Measurements from ENCODE around the gene BTK. TPM values are rescaled to one million over a fixed set of nuclear protein-coding genes. Genes with fewer than 3 reads are reported as not detected.

Gene BTK
- 1 to 10 TPM in 1 of 2 experiments, under 1 TPM in 1; 0.85 to 1.1 TPM for total RNA-seq

DNA sequence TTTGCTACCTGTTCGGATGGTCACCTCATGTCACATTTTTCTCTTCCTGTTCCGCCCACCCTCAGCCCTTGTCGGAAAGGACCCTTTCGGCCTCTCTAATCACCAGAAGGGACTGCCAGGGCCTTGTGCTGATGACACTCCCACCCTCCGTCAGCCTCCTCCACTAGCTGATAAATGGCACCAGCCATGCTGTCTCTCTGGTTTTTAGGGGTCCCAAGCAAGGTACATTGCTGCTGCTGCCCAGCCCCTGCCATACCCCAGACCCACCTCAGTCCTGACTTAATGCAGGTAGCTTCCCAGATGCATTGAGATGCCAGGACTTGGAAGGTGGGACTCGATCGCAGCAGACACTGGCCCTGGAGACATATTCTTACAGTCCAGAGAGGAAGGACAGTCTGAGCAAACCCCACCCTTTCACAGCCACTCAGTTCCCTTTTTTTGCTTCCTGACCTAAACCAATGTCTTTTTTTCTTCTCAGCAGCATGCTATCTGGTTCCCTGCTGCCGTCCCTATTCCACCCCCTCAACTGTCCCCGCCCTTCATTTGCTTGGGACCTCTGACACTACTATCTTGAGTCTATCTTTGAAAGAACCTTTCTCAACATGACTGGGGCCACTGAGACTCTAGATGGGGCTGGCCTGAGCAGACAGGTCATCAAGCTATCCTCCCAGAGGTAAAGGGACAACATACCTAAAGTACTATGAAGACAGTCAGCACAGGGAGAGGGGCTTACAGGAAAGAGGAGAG lies at the start of gene BTK:
TSS of gene BTK (minus strand) at position 397 of the 747 bp plus-strand sequence. CDS start 10,907 bp downstream, outside the sequence.
- Mint-ChIP-seq H3K4me1 (peaks cover 8% of the 10 kb centered on the region), H3K9me3 (no peaks in the 10 kb centered on the region), H3K36me3 (peaks cover 2% of the 10 kb centered on the region), H3K27me3 (peaks cover 2% of the 10 kb centered on the region), H3K4me3 (peak within 1 kb of the TSS; percentile 61), H3K27ac (peak within 1 kb of the TSS; percentile 74)
- no peak for DNase-seq

DNA sequence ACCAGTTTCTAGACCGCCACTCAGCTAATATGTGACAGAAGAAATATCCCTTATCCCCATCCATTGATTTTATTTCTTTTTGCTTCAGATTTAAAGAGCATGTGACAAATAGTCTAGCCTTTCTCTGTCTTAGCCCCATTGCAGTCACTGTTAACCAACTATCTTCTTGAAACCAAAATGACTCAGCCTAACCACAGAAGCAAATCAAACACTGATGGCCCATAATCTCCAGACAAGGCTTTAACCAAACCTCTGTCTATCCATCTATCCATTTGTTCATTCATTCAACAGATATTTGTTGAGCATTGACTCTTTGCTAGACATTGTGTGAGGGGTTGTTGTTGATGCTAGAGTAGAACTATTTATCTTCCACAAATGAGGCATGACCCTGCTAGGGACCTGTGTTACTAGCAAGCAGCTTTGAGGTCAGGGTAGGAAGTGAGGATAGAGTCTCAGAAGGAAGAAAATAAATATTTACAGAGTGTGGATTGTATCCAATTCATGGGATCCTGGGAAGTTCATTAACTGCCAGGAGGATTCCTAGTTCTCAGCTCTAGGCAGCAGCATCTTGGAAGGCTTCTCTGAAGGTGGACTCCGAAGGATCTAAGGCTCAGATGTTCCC lies 44.6 kb upstream of the BTK start:
- Mint-ChIP-seq H3K4me3 (no peak overlapping the region), H3K4me1 (peaks cover 10% of the 10 kb centered on the region), H3K9me3 (no peaks in the 10 kb centered on the region), H3K27ac (peak overlapping the region; percentile 23), H3K27me3 (no peaks in the 10 kb centered on the region), H3K36me3 (peaks cover 36% of the 10 kb centered on the region)
- DNase-seq = no peak

DNA sequence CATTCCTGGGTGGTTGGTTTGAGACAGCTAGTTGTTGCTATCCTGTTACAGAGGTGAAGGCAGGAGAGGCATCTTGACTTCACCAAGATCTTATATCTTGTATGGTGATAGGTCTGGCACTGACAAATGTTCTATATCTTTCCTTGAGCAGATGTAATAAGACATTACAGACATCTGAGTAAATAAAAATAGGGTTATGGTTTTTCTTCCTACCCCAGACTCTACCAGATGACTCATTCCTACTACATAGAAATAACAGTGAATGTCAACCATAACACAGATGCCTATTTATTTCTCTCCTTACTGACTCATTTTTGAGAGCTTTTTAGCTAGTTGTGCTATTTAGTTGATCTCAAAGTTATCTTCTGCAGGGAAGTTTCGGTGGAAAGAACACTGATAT lies 43.9 kb upstream of the BTK start:
- Mint-ChIP-seq H3K9me3 (no peaks in the 10 kb centered on the region), H3K4me1 (peaks cover 10% of the 10 kb centered on the region), H3K4me3 (no peak overlapping the region), H3K27me3 (no peaks in the 10 kb centered on the region), H3K27ac (peak overlapping the region; percentile 23), H3K36me3 (peaks cover 40% of the 10 kb centered on the region)
- DNase-seq = no peak

DNA sequence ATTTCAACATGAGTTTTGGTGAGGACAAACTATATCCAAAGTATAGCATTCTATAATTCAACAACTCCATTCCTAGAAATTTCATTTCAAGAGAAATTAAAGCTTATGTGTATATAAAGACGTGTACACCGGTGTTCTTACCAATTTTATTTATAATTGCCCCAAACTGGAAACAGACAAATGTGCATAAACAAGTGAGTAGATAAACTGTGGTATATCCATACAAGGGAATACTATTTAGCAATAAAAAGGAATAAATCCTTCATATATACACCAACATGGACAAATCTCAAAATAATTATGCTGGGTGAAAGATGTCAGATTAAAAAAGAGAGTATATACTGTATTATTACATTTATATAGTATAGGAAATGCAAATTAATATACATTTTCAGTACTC lies 42.0 kb upstream of the BTK start:
- H3K27ac Mint-ChIP-seq = no peak overlapping the region
- H3K9me3 Mint-ChIP-seq = no peaks in the 10 kb centered on the region
- no peak for DNase-seq
- no peaks in the 10 kb centered on the region for H3K27me3 Mint-ChIP-seq
- peaks cover 10% of the 10 kb centered on the region for H3K4me1 Mint-ChIP-seq
- H3K36me3 Mint-ChIP-seq = peaks cover 42% of the 10 kb centered on the region
- no peak overlapping the region for H3K4me3 Mint-ChIP-seq

DNA sequence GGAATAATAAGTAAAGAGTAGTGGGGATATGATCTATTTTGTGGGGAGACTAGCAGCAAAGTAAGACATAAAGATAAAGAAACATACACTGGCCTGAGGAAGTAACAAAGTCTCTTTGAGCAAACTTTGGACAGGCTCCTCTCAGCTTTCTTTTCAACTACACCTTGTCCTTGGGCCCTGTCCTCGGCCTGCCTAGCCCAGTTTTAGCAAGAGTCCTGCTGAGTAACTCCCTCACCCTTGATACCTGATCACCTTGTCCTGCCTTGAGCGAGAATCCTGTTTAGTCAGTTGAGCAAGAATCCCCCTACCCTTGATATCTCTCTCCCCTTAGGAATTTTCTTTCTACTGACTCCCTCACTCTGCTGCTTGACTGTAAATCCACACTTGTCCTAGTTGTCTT lies 33.5 kb upstream of the BTK start:
- Mint-ChIP-seq H3K4me3 (no peak overlapping the region), H3K9me3 (no peaks in the 10 kb centered on the region), H3K36me3 (peaks cover 15% of the 10 kb centered on the region), H3K4me1 (peaks cover 24% of the 10 kb centered on the region), H3K27ac (no peak overlapping the region), H3K27me3 (no peaks in the 10 kb centered on the region)
- no peak for DNase-seq

DNA sequence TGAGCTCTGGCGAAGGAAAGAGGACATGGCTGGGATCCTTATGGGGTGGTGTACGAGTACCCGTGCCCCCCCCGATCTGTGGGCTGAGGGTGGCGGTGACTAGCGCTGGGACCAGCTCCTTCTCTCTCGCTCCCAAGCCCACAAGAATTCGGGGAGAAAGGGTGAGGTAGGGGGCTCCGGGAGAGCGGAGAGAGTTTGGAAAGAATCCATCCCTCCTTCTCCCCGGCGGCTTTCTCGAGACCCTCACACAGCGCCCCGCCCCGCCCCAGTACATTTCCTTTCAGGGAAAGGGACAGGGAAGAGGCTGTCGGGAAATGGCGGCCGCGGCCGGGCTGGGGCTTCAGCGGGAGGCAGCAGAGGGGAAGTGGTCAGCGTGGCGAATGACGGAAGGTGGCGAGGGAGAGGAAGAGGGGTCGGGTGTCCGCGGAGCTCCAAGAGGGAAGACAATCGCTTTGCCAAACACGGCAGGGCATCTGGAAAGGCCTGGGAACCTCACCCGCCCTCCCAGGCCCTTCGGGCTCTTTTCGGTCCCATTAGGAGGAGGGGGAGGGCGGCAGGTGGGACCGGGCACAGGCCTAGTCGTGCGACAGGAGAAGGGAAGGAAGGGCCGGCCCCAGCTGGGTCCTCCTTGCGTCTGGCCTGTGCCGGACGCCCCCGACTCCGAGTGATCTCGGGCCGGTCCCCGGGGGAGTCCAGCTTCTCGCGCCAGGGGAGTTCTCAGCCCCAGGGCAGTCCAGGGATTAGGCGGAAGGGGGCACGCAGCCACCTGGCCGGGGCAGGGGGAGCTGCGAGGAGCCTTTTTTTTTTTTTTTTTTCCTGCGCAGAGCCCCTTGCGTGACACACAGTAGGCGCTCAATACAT lies 32.2 kb upstream of the BTK start:
- Mint-ChIP-seq H3K36me3 (peaks cover 15% of the 10 kb centered on the region), H3K9me3 (no peaks in the 10 kb centered on the region), H3K27me3 (no peaks in the 10 kb centered on the region), H3K4me3 (peak overlapping the region; percentile 92), H3K4me1 (peaks cover 24% of the 10 kb centered on the region), H3K27ac (peak overlapping the region; percentile 90)
- peak; percentile 38 for DNase-seq

DNA sequence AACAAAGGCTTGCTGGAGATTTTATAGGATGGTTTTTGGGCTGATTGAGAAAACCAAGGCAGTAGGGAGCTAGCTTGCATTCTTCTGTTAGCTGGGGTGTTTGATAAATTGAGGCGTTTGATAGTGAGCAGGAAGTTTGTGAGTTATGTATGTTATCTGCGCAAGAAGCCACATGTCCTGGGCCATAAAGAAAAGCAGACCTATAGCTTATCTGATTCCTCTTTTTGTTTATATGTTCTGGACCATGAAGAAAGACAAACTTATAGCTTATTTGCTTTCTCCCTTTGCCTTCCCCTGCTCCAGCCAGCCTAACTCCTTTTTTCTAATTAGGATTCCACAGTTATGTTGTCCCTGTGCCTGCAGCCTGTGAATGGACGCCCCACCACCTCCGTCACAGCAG lies 31.2 kb upstream of the BTK start:
- Mint-ChIP-seq H3K9me3 (no peaks in the 10 kb centered on the region), H3K4me1 (peaks cover 32% of the 10 kb centered on the region), H3K27me3 (no peaks in the 10 kb centered on the region), H3K27ac (peak overlapping the region; percentile 90), H3K4me3 (peak overlapping the region; percentile 92), H3K36me3 (peaks cover 22% of the 10 kb centered on the region)
- no peak for DNase-seq

DNA sequence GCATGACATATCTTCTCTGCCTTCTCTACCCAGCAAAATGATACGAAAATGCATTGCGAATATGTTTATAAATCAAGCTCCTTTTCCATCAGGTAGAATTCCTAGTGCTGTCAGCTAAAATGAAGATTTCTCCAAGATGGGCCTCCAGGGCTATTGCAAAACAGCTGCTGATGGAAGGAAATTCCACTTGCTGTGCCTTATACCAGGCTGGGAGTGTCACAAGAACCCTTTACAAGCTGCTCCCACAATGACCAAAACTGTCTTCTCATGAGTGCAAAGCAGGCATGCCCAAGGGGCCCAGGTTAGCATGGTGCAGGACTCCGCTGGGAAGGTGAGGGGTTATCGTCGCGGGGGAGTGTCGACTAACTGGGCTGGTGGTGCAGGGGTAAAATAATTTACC lies 30.7 kb upstream of the BTK start:
- Mint-ChIP-seq H3K9me3 (no peaks in the 10 kb centered on the region), H3K4me3 (no peak overlapping the region), H3K27ac (peak overlapping the region; percentile 12), H3K4me1 (peaks cover 37% of the 10 kb centered on the region), H3K27me3 (no peaks in the 10 kb centered on the region), H3K36me3 (peaks cover 27% of the 10 kb centered on the region)
- no peak for DNase-seq

DNA sequence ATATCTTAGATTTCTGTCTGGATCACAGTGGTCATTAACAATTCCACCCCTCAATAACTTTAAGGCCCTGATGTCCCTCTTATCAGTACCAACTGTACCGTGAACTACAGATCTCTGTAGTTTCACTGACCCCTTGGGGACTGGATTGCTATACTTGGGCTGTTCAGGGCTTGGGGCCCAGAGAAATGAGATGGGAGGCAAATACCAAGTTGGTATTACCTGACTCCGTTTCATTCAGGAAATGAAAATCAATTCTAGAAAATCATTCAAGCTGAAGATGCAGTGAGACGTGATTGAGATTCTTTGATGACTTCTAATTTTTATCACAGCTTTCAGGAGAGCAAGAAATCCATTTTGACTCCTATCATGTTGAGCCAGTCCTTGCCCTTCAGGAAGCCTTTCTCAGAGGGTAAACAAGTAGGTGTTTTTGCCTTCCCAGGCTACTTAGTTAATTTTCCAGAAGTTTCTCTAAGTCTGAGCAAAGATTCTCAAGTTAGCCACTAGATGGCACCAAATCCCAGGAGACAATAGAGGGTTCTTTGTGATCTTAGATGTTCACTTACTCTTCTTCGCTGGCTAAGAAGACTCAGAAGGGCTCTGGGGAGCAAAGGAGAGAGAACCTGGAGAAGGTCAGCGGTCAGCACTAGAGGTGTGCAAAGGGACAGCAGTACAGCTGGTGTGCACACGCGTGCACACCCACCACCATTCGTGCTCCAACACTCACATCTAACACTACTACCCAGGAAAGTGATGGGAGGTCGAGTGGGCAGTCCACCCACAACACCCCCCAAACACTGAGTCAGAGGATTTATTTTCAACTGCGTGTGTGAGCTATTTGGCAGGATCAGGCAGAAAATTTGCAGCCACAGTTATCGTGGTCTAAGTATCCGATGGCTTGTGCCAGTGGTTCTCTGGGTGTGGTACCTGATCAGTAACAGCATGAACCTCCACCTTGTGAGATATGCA lies 29.5 kb upstream of the BTK start:
- Mint-ChIP-seq H3K4me3 (peak overlapping the region; percentile 25), H3K27me3 (no peaks in the 10 kb centered on the region), H3K4me1 (peaks cover 42% of the 10 kb centered on the region), H3K27ac (peak overlapping the region; percentile 90), H3K9me3 (no peaks in the 10 kb centered on the region), H3K36me3 (peaks cover 24% of the 10 kb centered on the region)
- no peak for DNase-seq

DNA sequence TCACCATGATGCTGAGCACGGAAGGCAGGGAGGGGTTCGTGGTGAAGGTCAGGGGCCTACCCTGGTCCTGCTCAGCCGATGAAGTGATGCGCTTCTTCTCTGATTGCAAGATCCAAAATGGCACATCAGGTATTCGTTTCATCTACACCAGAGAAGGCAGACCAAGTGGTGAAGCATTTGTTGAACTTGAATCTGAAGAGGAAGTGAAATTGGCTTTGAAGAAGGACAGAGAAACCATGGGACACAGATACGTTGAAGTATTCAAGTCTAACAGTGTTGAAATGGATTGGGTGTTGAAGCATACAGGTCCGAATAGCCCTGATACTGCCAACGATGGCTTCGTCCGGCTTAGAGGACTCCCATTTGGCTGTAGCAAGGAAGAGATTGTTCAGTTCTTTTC lies 26.0 kb upstream of the BTK start:
- H3K27me3 Mint-ChIP-seq = no peaks in the 10 kb centered on the region
- DNase-seq = no peak
- peaks cover 32% of the 10 kb centered on the region for H3K4me1 Mint-ChIP-seq
- H3K4me3 Mint-ChIP-seq = no peak overlapping the region
- H3K27ac Mint-ChIP-seq = no peak overlapping the region
- no peaks in the 10 kb centered on the region for H3K9me3 Mint-ChIP-seq
- peaks cover 22% of the 10 kb centered on the region for H3K36me3 Mint-ChIP-seq

DNA sequence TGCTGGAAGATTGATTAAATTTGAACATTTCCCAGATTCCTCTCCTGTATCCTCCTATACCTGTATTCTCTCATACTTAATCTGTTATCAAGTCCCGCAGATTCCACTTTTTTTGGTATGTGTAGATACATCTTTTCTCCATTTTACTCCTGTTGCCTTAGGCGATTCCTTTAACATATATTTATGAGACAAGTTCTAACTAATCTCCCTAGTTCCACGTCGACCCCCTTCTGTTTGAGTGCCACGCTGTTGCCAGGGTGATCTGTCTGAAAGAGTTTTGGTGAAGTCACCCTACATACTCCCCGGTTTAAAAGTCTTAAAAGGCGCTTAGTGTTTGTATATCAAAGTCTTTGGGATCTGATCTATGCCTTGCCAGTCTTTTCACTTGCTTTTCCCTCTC lies 24.5 kb upstream of the BTK start:
- H3K4me1 Mint-ChIP-seq = peaks cover 30% of the 10 kb centered on the region

DNA sequence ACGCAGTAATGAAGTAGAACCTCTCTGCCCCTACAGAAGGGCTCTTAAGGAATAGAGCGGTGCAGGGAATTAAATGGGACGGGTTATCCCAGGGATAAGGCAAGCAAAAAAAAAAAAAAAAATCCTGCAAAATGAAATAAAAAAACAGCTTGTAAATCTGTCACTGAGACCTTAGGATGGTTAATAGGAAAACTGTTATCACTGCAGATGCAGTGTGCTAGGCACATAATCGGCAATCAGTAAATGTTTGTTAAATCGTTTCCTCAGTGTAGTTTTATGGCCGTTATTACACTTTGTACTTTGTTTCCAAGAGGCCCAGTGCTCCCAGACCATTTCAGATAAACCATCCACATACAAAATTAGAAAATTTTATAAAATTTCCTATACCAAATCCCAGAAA lies 23.1 kb upstream of the BTK start:
- Mint-ChIP-seq H3K36me3 (peaks cover 28% of the 10 kb centered on the region), H3K4me3 (peak overlapping the region; percentile 91), H3K4me1 (peaks cover 26% of the 10 kb centered on the region), H3K27ac (peak overlapping the region; percentile 98), H3K27me3 (no peaks in the 10 kb centered on the region), H3K9me3 (no peaks in the 10 kb centered on the region)
- DNase-seq = no peak

More for the DNA sequence above, 24.5 kb upstream of the BTK start:
- Mint-ChIP-seq H3K4me3 (peak overlapping the region; percentile 80), H3K27ac (peak overlapping the region; percentile 86), H3K36me3 (peaks cover 24% of the 10 kb centered on the region), H3K27me3 (no peaks in the 10 kb centered on the region), H3K9me3 (no peaks in the 10 kb centered on the region)
- DNase-seq = peak; percentile 11

DNA sequence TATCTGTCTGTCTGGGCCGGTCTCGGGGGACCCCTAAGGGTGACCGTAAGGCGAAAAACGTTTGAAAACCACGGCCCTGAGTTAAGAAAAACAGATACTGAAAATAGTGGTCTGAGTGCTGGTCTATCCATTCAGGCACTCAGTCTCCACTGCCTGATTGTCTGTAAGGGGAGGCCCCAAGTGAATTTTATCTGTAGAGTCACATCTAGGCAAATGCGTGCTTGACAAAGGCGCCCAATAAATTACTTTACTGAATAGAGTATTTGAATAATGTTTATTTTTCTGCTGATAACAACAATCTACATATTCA lies 22.5 kb upstream of the BTK start:
- Mint-ChIP-seq H3K27me3 (no peaks in the 10 kb centered on the region), H3K27ac (peak overlapping the region; percentile 98), H3K9me3 (no peaks in the 10 kb centered on the region)

DNA sequence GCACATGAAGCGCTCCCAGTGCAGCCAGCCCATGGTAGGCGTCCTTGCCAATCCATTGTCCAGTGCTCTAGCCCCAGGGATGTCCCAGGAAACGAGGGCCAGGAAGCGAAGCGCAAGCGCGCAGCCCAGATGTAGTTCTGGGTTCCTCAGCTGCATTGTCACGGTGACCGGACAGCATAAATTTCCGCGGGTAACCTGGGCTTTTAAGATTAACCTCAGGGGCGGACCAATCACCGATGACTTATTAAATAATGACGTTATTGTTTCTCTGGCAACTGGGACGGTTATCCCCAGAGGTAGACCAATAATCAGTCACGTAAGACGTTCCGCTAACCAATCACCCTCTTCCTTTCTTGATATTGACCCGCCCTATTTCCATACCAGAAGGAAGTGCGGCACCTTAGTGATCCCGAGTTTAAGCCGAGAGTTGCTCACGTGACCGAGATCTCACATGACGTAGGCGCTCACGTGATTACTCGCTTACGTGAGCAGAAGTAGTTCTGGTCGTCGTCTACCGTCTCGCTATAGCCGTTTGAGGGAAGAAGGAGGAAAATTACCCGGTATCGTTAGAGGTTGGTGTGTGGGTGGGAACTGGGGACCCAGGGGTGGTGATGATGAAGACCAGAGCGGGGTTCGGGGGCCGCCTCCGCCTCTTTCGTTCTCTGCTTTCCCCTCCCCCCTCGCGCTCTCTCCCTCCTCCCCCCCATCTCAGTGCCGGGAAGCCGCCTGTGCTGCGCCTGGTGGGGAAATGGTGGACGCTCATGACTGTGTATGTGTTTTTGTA lies 21.9 kb upstream of the BTK start, which contains the start of the genes GLA and HNRNPH2:
TSS of gene GLA (minus strand) at position 178 of the 784 bp plus-strand sequence. CDS start at position 156, 22 bp downstream.
TSS of gene HNRNPH2 (plus strand) at position 475 of the 784 bp plus-strand sequence. CDS start 3,767 bp downstream, outside the sequence.
- DNase-seq = peak; percentile 83
- peaks cover 24% of the 10 kb centered on the region for H3K4me1 Mint-ChIP-seq
- no peaks in the 10 kb centered on the region for H3K27me3 Mint-ChIP-seq
- peak within 1 kb of the TSS; percentile 97 for H3K4me3 Mint-ChIP-seq
- peak within 1 kb of the TSS; percentile 98 for H3K27ac Mint-ChIP-seq
- no peaks in the 10 kb centered on the region for H3K9me3 Mint-ChIP-seq
- H3K36me3 Mint-ChIP-seq = peaks cover 26% of the 10 kb centered on the region

More for the DNA sequence above, 22.5 kb upstream of the BTK start:
- H3K36me3 Mint-ChIP-seq = peaks cover 29% of the 10 kb centered on the region
- H3K4me1 Mint-ChIP-seq = peaks cover 27% of the 10 kb centered on the region
- no peak for DNase-seq
- H3K4me3 Mint-ChIP-seq = peak overlapping the region; percentile 91

Data from activated naive CD8-positive, alpha-beta T cell treated with anti-CD3 and anti-CD28 coated beads for 36 hours (primary cell).